Heart right ventricle (tissue), 16 donors: ENCODE results near the gene PROM2. TPM values are rescaled to one million over a fixed set of nuclear protein-coding genes. Genes with fewer than 3 reads are reported as not detected.

ENCODE experiments used
- ATAC-seq, 8 donors: fragments of 200-7000 bp; cut with Tn5 transposase; one replicate each; pipeline ENCODE4 v1.9.1; 2020; ENCODE audit warnings: mild to moderate bottlenecking in 8 of 8, moderate library complexity in 8 of 8, moderate number of reproducible peaks in 1 of 8
- DNase-seq, 2 donors: peaks; one replicate each; pipeline ENCODE4 v3.0.0-alpha.2; 2020
- H3K27ac ChIP-seq, 10 donors: fragments of 200-600 bp; sonication (generic) in 2 of 10; one replicate each; pipeline versions ENCODE4 v1.5.0 to v1.8.0; 2020 to 2022; ENCODE audit warnings: mild to moderate bottlenecking in 3 of 10
- H3K27me3 ChIP-seq, 7 donors: fragments of 200-600 bp; one replicate each; pipeline ENCODE4 v1.8.0; 2021 to 2022; ENCODE audit warnings: mild to moderate bottlenecking in 2 of 7
- H3K36me3 ChIP-seq, 9 donors: fragments of 200-600 bp; sonication (generic) in 1 of 9; one replicate each; pipeline versions ENCODE4 v1.5.0 to v1.8.0; 2020 to 2022; ENCODE audit warnings: mild to moderate bottlenecking in 2 of 9
- H3K4me1 ChIP-seq, 9 donors: fragments of 200-600 bp; sonication (generic) in 1 of 9; one replicate each; pipeline versions ENCODE4 v1.5.0 to v1.8.0; 2020 to 2022; ENCODE audit warnings: mild to moderate bottlenecking in 4 of 9
- H3K4me3 ChIP-seq, 10 donors: fragments of 200-600 bp; sonication (generic) in 2 of 10; one replicate each; pipeline versions ENCODE4 v1.5.0 to v1.8.0; 2020 to 2022; ENCODE audit warnings: mild to moderate bottlenecking in 7 of 10, moderate library complexity in 2 of 10
- H3K9me3 ChIP-seq, 11 donors: fragments of 200-600 bp in 10 of 11; sonication (generic) in 2 of 11; one replicate each; pipeline versions ENCODE4 v1.5.0 to v1.8.0; 2013 to 2022; ENCODE audit warnings: mild to moderate bottlenecking in 2 of 11, control low read depth in 1 of 11, moderate library complexity in 1 of 11
- CTCF ChIP-seq, 9 donors: fragments of 200-600 bp; sonication (generic) in 2 of 9; IDR thresholded peaks; one replicate each; pipeline versions ENCODE4 v1.5.0 to v1.8.0; 2021 to 2022; ENCODE audit warnings: antibody characterized with exemption in 9 of 9, mild to moderate bottlenecking in 5 of 9, moderate library complexity in 1 of 9
- WGBS, 2 donors: extraction: QIAGEN DNeasy Blood & Tissue Kit; methylation state at CpG; one replicate each; pipeline ENCODE4 v1.1.7; 2013; ENCODE audit warnings: inconsistent platforms in 1 of 2; 5-methylcytosine and 5-hydroxymethylcytosine counted together
- intact Hi-C, 10 donors: fragments of 100-400 bp; cut with DNase I; formaldehyde crosslinking; loops; one replicate each; pipeline versions ENCODE4 v1.11.1 to v1.14.2; 2022
- polyA plus RNA-seq, 2 donors: library from polyadenylated mRNA; stranded (reverse); fragments of 200-250 nt; gene quantifications; one replicate each; pipeline ENCODE4 v1.2.3, GENCODE V29; 2013
- total RNA-seq, 10 donors: library from RNA; stranded (reverse); fragmentation: NEBNext Ultra II Directional in 3 of 10; extraction: Animal tissue kit (Norgen Biotek cat#: 25700) in 3 of 10; gene quantifications; one replicate each; pipeline versions ENCODE4 v1.2.1 to v1.2.4, GENCODE V29; 2021 to 2023
- donor health status: Arrhythmogenic right ventricular cardiomyopathy.
- donor health status: ischemic (EF 13 %, LVEDD 7.1; RV severe dilation, severe dysfunction).
- donor health status: healthy with polysubstance abuse.
- donor health status: DM: no; HTN: yes; CAD: no.
- donor health status: DM: no; HTN: no; CAD: no.
- donor health status: ischemic (EF 25% LVEDD 6.9; RV normal size, moderate dysfunction).
- donor health status: ischemic (EF 25% LVEDD 5.7; RV mildly dilated, moderate dysfunction).
- donor health status: healthy.
- donor health status: DM: yes; HTN: yes; CAD: no.
- donor health status: Ischemic cardiomyopathy.
- donor health status: ischemic (EF 35%, LVEDD 5.7; RV mildly dilated, moderate dysfunction).
- donor health status: nonischemic (EF 11% LVEDD 7.7; RV severe dilation, severe dysfunction).
- donor health status: DM: yes; HTN: yes; CAD: no.
- donor health status: PGD.
- donor health status: ischemic (EF 29% LVEDD 5.4; RV normal size, mild dysfunction).
- donor health status: nonischemic (EF 23%, LVEDD 6.1; RV moderate dilation, normal function).

The PROM2 gene
- total and polyA plus RNA-seq, 12 donors: 0.32 to 3.4 (median 0.94) TPM

- 29 to 38% methylated on average over 11 of the region's 11 CpGs for WGBS, 2 donors
- H3K27me3 ChIP-seq: peaks cover 0 to 61% (median 26%) of the 10 kb centered on the region in 7 donors
Measured at GRCh38 chr2:95300450-95300849, 26.2 kb downstream of the PROM2 start.

GRCh38 chr2:95301186-95301585 is 26.9 kb downstream of the PROM2 start:
- intact Hi-C loops: no loop called here
- H3K27ac ChIP-seq: no peak overlapping the region
- no peaks in the 10 kb centered on the region for H3K4me1 ChIP-seq
- H3K27me3 ChIP-seq: peaks cover 0 to 59% (median 26%) of the 10 kb centered on the region in 7 donors
- H3K9me3 ChIP-seq: no peaks in the 10 kb centered on the region
- no peak for ATAC-seq
- H3K4me3 ChIP-seq: no peak overlapping the region
- WGBS, 2 donors: 82 to 86% methylated on average over 4 of the region's 4 CpGs
- no peak for TF ChIP-seq CTCF (IDR thresholded peaks at IDR 0.05)
- H3K36me3 ChIP-seq: no peaks in the 10 kb centered on the region
- no peak for DNase-seq

More at GRCh38 chr2:95300450-95300849, 26.2 kb downstream of the PROM2 start:
- DNase-seq: no peak
- no peak for TF ChIP-seq CTCF (IDR thresholded peaks at IDR 0.05)
- intact Hi-C loops: no loop called here
- Histone ChIP-seq H3K4me3 (no peak overlapping the region), H3K4me1 (no peaks in the 10 kb centered on the region), H3K27ac (no peak overlapping the region), H3K9me3 (no peaks in the 10 kb centered on the region), H3K36me3 (no peaks in the 10 kb centered on the region)
- no peak for ATAC-seq

GRCh38 chr2:95301876-95302641 is 27.8 kb downstream of the PROM2 start:
- DNase-seq: no peak
- no peaks in the 10 kb centered on the region for H3K36me3 ChIP-seq
- intact Hi-C loops: no loop called here
- no peak for TF ChIP-seq CTCF (IDR thresholded peaks at IDR 0.05)
- 65 to 75% methylated on average over 17 of the region's 17 CpGs for WGBS, 2 donors
- H3K9me3 ChIP-seq: no peaks in the 10 kb centered on the region
- no peak overlapping the region for H3K27ac ChIP-seq
- H3K27me3 ChIP-seq: peaks cover 0 to 51% (median 26%) of the 10 kb centered on the region in 7 donors
- no peaks in the 10 kb centered on the region for H3K4me1 ChIP-seq
- no peak overlapping the region for H3K4me3 ChIP-seq
- ATAC-seq: no peak

- H3K9me3 ChIP-seq: no peaks in the 10 kb centered on the region
- ATAC-seq (no peak), DNase-seq (no peak)
- peaks cover 0 to 46% (median 23%) of the 10 kb centered on the region in 7 donors for H3K27me3 ChIP-seq
- intact Hi-C loops: no loop called here
- no peak overlapping the region for H3K4me3 ChIP-seq
- TF ChIP-seq CTCF (IDR thresholded peaks at IDR 0.05): no peak
- WGBS, 2 donors: 73 to 75% methylated on average over 19 of the region's 19 CpGs
- H3K36me3 ChIP-seq: no peaks in the 10 kb centered on the region
- no peaks in the 10 kb centered on the region for H3K4me1 ChIP-seq
- no peak overlapping the region for H3K27ac ChIP-seq
Measured at GRCh38 chr2:95303191-95303919, 29.1 kb downstream of the PROM2 start.
